Activated naive CD4-positive, alpha-beta T cell treated with anti-CD3 and anti-CD28 coated beads, Interleukin-2, amount 10 ng/mL, durations not matched to agents 5 hours and 36 hours (primary cell): Measurements from ENCODE around the gene SHKBP1. TPM values are rescaled to one million over a fixed set of nuclear protein-coding genes. Genes with fewer than 3 reads are reported as not detected.

ENCODE experiments used
- total RNA-seq, 2 experiments: library from RNA; stranded (reverse); gene quantifications; one replicate each; pipeline ENCODE4 v1.2.3, GENCODE V29; 2021

The SHKBP1 gene, protein sequence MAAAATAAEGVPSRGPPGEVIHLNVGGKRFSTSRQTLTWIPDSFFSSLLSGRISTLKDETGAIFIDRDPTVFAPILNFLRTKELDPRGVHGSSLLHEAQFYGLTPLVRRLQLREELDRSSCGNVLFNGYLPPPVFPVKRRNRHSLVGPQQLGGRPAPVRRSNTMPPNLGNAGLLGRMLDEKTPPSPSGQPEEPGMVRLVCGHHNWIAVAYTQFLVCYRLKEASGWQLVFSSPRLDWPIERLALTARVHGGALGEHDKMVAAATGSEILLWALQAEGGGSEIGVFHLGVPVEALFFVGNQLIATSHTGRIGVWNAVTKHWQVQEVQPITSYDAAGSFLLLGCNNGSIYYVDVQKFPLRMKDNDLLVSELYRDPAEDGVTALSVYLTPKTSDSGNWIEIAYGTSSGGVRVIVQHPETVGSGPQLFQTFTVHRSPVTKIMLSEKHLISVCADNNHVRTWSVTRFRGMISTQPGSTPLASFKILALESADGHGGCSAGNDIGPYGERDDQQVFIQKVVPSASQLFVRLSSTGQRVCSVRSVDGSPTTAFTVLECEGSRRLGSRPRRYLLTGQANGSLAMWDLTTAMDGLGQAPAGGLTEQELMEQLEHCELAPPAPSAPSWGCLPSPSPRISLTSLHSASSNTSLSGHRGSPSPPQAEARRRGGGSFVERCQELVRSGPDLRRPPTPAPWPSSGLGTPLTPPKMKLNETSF
- 100 to 1,000 TPM; 110 to 119 TPM for total RNA-seq

DNA sequence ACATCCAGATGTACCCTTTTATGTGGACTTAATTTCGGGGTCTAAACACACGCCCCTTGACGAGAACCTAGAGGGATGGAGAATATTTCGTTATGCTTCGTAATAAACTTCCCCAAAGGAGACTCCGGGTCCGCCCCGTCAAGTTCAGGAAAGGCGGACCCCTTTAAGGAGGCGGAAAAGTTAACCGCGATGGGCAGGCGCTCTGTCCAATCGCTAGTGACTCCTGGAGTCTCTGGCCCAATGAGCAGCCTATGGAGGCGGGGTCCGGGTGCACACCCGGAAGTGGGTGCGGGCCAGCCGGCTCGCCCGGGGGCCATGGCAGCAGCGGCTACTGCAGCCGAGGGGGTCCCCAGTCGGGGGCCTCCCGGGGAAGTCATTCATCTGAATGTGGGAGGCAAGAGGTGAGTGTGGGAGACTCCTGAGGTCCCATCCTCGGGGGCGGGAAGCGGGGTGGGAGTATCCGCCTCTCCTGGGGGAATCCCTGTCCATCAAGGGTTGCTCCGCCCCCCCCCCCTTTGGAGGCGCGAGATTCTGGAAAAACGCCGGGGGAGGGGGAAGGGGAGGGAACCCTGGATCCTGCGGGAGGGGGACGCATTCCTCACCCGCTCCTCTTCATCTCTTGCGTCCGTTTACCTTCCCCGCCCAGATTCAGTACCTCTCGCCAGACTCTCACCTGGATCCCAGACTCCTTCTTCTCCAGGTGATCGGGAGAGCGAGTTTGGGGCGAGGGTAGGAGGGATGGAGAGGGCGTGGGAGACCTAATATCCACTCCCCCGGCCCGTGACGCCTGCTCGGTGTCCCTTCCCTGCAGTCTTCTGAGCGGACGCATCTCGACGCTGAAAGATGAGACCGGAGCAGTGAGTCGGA lies at the start of gene SHKBP1:
Gene SHKBP1, plus strand, starts transcription at position 289 of the 867 bp plus-strand sequence. Its CDS starts 27 bp downstream, at position 316.

DNA sequence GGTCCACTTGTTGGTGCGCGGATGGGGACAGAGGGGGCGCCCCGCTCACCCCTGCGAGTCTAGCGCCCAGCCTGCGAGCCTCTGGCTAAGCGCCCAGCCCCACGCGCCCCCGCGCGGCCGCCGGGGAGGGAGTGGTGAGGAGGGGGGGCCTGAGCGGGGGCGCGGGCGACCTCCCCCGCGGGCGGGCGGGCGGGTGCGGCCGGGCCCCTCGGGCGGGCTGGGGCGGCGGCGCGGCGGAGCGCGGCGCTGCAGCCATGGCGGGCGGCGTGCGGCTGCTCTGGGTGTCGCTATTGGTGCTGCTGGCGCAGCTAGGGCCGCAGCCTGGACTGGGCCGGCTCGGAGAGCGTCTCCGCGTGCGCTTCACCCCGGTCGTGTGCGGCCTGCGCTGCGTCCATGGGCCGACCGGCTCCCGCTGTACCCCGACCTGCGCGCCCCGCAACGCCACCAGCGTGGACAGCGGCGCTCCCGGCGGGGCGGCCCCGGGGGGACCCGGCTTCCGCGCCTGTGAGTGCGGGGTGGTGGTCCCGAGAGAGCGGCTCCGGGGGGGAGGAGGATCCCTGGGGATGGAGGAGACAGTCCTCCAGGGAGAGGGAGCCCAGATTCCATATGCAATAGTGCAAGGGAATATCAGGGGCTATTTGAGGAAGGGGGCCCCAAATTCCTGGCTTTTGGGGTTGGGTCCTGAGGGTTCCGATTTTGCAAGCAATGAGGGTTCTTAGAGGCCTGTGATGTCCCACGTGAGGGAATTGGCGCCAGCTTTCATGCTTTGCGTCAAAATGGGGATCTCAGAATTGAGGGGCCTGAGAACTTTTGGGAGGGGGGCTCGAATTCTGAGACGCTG lies 24.7 kb downstream of the SHKBP1 start, which contains the start of gene LTBP4:
Gene LTBP4, plus strand, starts transcription at position 236 of the 841 bp plus-strand sequence. Its CDS starts 19 bp downstream, at position 255.

Other genes starting within 250 kb of the SHKBP1 start
- gene C19orf47, start 228.5 kb upstream of the SHKBP1 start, total RNA-seq: 10 to 100 TPM; 17.9 to 18.0 TPM
- 10 to 100 TPM; 79.6 to 85.5 TPM for gene PLD3, start 228.2 kb upstream of the SHKBP1 start, total RNA-seq
- gene HIPK4, start 186.7 kb upstream of the SHKBP1 start, total RNA-seq: not detected
- gene PRX, start 163.5 kb upstream of the SHKBP1 start, total RNA-seq: 1 to 10 TPM; 1.3 to 1.4 TPM
- 1 to 10 TPM; 8.7 to 9.0 TPM for gene SERTAD1, start 150.9 kb upstream of the SHKBP1 start, total RNA-seq
- 10 to 100 TPM; 12.0 to 13.9 TPM for gene SERTAD3, start 132.5 kb upstream of the SHKBP1 start, total RNA-seq
- 10 to 100 TPM; 14.6 to 17.7 TPM for gene BLVRB, start 111.1 kb upstream of the SHKBP1 start, total RNA-seq
- gene SPTBN4, start 109.9 kb upstream of the SHKBP1 start, total RNA-seq: under 1 TPM; 0.10 to 0.40 TPM
- gene LTBP4, start 24.5 kb downstream of the SHKBP1 start, total RNA-seq: 10 to 100 TPM; 81.3 to 92.4 TPM
- 1 to 10 TPM; 5.3 to 6.7 TPM for gene NUMBL, start 113.8 kb downstream of the SHKBP1 start, total RNA-seq
- 10 to 100 TPM; 28.1 to 30.5 TPM for gene COQ8B, start 140.0 kb downstream of the SHKBP1 start, total RNA-seq
- gene ITPKC, start 140.2 kb downstream of the SHKBP1 start, total RNA-seq: 1 to 10 TPM; 5.6 TPM
- gene ACTMAP, start 173.6 kb downstream of the SHKBP1 start, total RNA-seq: 10 to 100 TPM; 15.5 to 18.2 TPM
- gene SNRPA, start 174.3 kb downstream of the SHKBP1 start, total RNA-seq: 100 to 1,000 TPM; 122 to 141 TPM
- gene MIA, start 198.6 kb downstream of the SHKBP1 start, total RNA-seq: not detected
- gene RAB4B, start 201.4 kb downstream of the SHKBP1 start, total RNA-seq: 10 to 100 TPM; 63.0 to 65.0 TPM
- gene EGLN2, start 222.3 kb downstream of the SHKBP1 start, total RNA-seq: 100 to 1,000 TPM; 152 to 158 TPM